ENCODE measurements around the gene SERP2. TPM values are rescaled to one million over a fixed set of nuclear protein-coding genes. Genes with fewer than 3 reads are reported as not detected.

The SERP2 gene
- total and polyA plus RNA-seq, 2 donors (not counting 1 experiment from before 2014, with no cell fraction given): 10.6 to 15.5 TPM

GRCh38 chr13:44399074-44399473 is 25.4 kb downstream of the SERP2 start:
- no peak overlapping the region for H2AFZ ChIP-seq (ENCODE audit: low read length)
- TF ChIP-seq CTCF (conservative IDR thresholded peaks at IDR 0.05 in 1 of 2, IDR thresholded peaks at IDR 0.05 in 1 of 2; ENCODE audit: low read depth in 1 of 2, low read length in 2 of 2) (no peak), EZH2 (IDR thresholded peaks at IDR 0.05; ENCODE audit: low read length, missing control alignments) (no peak)
- H4K20me1 ChIP-seq (ENCODE audit: control insufficient read depth, extremely low read depth, insufficient read depth, low read length): no peaks in the 10 kb centered on the region
- no peak overlapping the region for H3K4me2 ChIP-seq (ENCODE audit: extremely low read depth, insufficient read depth, low read length)
- no peaks in the 10 kb centered on the region for H3K4me1 ChIP-seq (ENCODE audit: control insufficient read depth, extremely low read depth, insufficient read depth, low read length)
- no peak overlapping the region for H3K9ac ChIP-seq (ENCODE audit: insufficient read depth, low read length)
- no peak overlapping the region for H3K27ac ChIP-seq (ENCODE audit: insufficient read depth, low read length)
- no peaks in the 10 kb centered on the region for H3K27me3 ChIP-seq (ENCODE audit: control insufficient read depth, insufficient read depth, low read length)
- H3K36me3 ChIP-seq (ENCODE audit: control insufficient read depth, insufficient read depth, low read length): no peaks in the 10 kb centered on the region
- H3K79me2 ChIP-seq (ENCODE audit: control insufficient read depth, insufficient read depth, low read length): no peaks in the 10 kb centered on the region
- H3K4me3 ChIP-seq (replicated peaks in 1 of 4; ENCODE audit: control extremely low read depth in 1 of 4, insufficient read depth in 1 of 4, low read depth in 3 of 4, low read length in 4 of 4): no peak overlapping the region
- H3K9me3 ChIP-seq (ENCODE audit: control insufficient read depth, insufficient read depth, low read depth, low read length): no peaks in the 10 kb centered on the region
- no peak for DNase-seq (ENCODE audit: low read depth in 2 of 2)

- H3K4me1 ChIP-seq (ENCODE audit: control insufficient read depth, extremely low read depth, insufficient read depth, low read length): no peaks in the 10 kb centered on the region
- no peaks in the 10 kb centered on the region for H3K79me2 ChIP-seq (ENCODE audit: control insufficient read depth, insufficient read depth, low read length)
- no peaks in the 10 kb centered on the region for H3K36me3 ChIP-seq (ENCODE audit: control insufficient read depth, insufficient read depth, low read length)
- H3K9ac ChIP-seq (ENCODE audit: insufficient read depth, low read length): no peak overlapping the region
- no peak for DNase-seq (ENCODE audit: low read depth in 2 of 2)
- H3K27me3 ChIP-seq (ENCODE audit: control insufficient read depth, insufficient read depth, low read length): no peaks in the 10 kb centered on the region
- no peak overlapping the region for H3K4me3 ChIP-seq (replicated peaks in 1 of 4; ENCODE audit: control extremely low read depth in 1 of 4, insufficient read depth in 1 of 4, low read depth in 3 of 4, low read length in 4 of 4)
- H2AFZ ChIP-seq (ENCODE audit: low read length): no peak overlapping the region
- TF ChIP-seq CTCF (conservative IDR thresholded peaks at IDR 0.05 in 1 of 2, IDR thresholded peaks at IDR 0.05 in 1 of 2; ENCODE audit: low read depth in 1 of 2, low read length in 2 of 2): no peak
- TF ChIP-seq EZH2 (IDR thresholded peaks at IDR 0.05; ENCODE audit: low read length, missing control alignments): no peak
- H4K20me1 ChIP-seq (ENCODE audit: control insufficient read depth, extremely low read depth, insufficient read depth, low read length): no peaks in the 10 kb centered on the region
- no peak overlapping the region for H3K27ac ChIP-seq (ENCODE audit: insufficient read depth, low read length)
- H3K9me3 ChIP-seq (ENCODE audit: control insufficient read depth, insufficient read depth, low read depth, low read length): no peaks in the 10 kb centered on the region
- H3K4me2 ChIP-seq (ENCODE audit: extremely low read depth, insufficient read depth, low read length): no peak overlapping the region
Observed at GRCh38 chr13:44400736-44401135, 27.1 kb downstream of the SERP2 start.

DNA sequence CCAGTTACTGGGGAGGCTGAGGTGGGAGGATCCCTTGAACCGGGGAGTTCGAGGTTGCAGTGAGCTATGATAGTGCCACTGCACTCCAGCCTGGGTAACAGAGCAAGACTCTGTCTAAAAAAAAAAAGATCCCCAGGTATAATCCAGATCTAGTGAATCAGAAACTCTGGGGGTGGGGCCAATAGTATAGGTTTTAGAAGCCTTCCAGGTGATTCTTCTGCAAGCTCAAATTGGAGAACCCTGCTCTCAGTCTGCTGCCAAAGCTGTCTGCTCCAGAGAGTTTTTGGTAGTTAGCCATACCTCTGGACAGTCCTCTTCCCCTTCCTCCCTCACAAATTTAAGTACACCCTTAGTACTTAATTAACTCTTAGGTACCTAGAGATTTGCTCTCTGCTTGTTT is 28.0 kb downstream of the SERP2 start:
- Histone ChIP-seq H3K9ac (ENCODE audit: insufficient read depth, low read length) (no peak overlapping the region), H3K4me2 (ENCODE audit: extremely low read depth, insufficient read depth, low read length) (no peak overlapping the region), H3K27ac (ENCODE audit: insufficient read depth, low read length) (no peak overlapping the region), H3K4me1 (ENCODE audit: control insufficient read depth, extremely low read depth, insufficient read depth, low read length) (no peaks in the 10 kb centered on the region), H2AFZ (ENCODE audit: low read length) (no peak overlapping the region), H3K79me2 (ENCODE audit: control insufficient read depth, insufficient read depth, low read length) (no peaks in the 10 kb centered on the region), H3K9me3 (ENCODE audit: control insufficient read depth, insufficient read depth, low read depth, low read length) (no peaks in the 10 kb centered on the region), H3K27me3 (ENCODE audit: control insufficient read depth, insufficient read depth, low read length) (no peaks in the 10 kb centered on the region), H3K36me3 (ENCODE audit: control insufficient read depth, insufficient read depth, low read length) (no peaks in the 10 kb centered on the region), H4K20me1 (ENCODE audit: control insufficient read depth, extremely low read depth, insufficient read depth, low read length) (no peaks in the 10 kb centered on the region), H3K4me3 (replicated peaks in 1 of 4; ENCODE audit: control extremely low read depth in 1 of 4, insufficient read depth in 1 of 4, low read depth in 3 of 4, low read length in 4 of 4) (no peak overlapping the region)
- TF ChIP-seq EZH2 (IDR thresholded peaks at IDR 0.05; ENCODE audit: low read length, missing control alignments): no peak
- no peak for TF ChIP-seq CTCF (conservative IDR thresholded peaks at IDR 0.05 in 1 of 2, IDR thresholded peaks at IDR 0.05 in 1 of 2; ENCODE audit: low read depth in 1 of 2, low read length in 2 of 2)
- no peak for DNase-seq (ENCODE audit: low read depth in 2 of 2)

Data from fibroblast of lung (primary cell).